Gastrocnemius medialis (tissue), 4 donors: ENCODE data around the gene CCDC50.

Source experiments
- POLR2A ChIP-seq, 2 donors: fragments of 450-650 bp; IDR thresholded peaks; one replicate each; pipeline ENCODE4 v1.6.1; 2017; ENCODE audit warnings: antibody characterized with exemption in 2 of 2, mild to moderate bottlenecking in 2 of 2, moderate library complexity in 2 of 2
- TF ChIP-seq, protein P1 (sequence below), 5 experiments: fragments of 450-650 bp in 3 of 5; fragments of 200-600 bp in 2 of 5; sonication (generic) in 2 of 5; IDR thresholded peaks in 4 of 5; conservative IDR thresholded peaks in 1 of 5; 1 replicate in 4 of 5; 2 replicates in 1 of 5; pipeline ENCODE4 v1.5.1; 2016 to 2019; ENCODE audit warnings: antibody characterized with exemption in 5 of 5, mild to moderate bottlenecking in 3 of 5, moderate library complexity in 3 of 5

DNA sequence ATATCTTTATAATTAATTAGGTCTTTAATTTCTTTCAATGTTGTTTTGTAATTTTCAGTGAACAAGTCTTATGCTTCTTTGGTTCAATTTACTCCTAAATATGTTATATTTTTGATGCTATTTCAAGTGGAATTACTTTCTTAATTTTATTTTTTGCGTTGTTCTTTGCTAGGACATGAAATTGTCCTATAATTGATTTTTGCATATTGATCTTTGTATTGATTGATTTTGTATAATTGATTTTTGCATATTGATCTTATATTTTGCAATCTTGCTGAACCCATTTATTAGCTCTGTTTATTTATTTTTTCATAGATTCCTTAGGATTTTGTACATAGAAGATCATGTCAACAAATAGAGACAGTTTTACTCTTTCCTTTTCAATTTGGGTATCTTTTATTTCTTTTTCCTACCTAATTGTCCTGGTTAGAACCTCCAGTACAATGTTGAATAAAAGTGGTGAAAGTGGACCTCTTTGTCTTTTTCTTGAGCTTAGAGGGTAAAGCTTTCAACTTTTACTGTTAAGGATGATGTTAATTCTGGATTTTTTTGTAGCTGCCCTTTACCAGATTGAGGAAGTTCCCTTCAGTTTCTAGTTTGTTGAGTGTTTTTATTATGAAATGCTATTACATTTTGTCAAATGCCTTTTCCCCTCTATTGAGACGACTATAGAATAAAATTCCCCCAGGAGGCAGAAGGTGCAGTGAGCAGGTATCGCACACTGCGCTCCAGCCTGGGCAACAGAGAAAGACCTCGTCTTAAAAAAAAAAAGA, 36.8 kb upstream of the CCDC50 start:
- TF ChIP-seq, protein P1, sequence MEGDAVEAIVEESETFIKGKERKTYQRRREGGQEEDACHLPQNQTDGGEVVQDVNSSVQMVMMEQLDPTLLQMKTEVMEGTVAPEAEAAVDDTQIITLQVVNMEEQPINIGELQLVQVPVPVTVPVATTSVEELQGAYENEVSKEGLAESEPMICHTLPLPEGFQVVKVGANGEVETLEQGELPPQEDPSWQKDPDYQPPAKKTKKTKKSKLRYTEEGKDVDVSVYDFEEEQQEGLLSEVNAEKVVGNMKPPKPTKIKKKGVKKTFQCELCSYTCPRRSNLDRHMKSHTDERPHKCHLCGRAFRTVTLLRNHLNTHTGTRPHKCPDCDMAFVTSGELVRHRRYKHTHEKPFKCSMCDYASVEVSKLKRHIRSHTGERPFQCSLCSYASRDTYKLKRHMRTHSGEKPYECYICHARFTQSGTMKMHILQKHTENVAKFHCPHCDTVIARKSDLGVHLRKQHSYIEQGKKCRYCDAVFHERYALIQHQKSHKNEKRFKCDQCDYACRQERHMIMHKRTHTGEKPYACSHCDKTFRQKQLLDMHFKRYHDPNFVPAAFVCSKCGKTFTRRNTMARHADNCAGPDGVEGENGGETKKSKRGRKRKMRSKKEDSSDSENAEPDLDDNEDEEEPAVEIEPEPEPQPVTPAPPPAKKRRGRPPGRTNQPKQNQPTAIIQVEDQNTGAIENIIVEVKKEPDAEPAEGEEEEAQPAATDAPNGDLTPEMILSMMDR (IDR thresholded peaks at IDR 0.05 in 4 of 5, conservative IDR thresholded peaks at IDR 0.05 in 1 of 5) = no peak
- TF ChIP-seq POLR2A (IDR thresholded peaks at IDR 0.05) = no peak
